K562 (cell line): ENCODE results near the gene NUP62. TPM values are rescaled to one million over a fixed set of nuclear protein-coding genes. Genes with fewer than 3 reads are reported as not detected.

Experiments
- BDP1 ChIP-seq: IDR thresholded peaks from 3 replicates; pipeline ENCODE4 v1.6.1; 2011; ENCODE audit not compliant: insufficient read length, insufficient read depth
- CEBPB ChIP-seq: fragments of 450-650 bp; IDR thresholded peaks from 2 replicates; pipeline ENCODE4 v1.6.1; 2016; ENCODE audit warnings: missing genetic modification characterization, missing compliant biosample characterization
- CHD4 ChIP-seq: fragments of 200-600 bp; sonication (generic); IDR thresholded peaks from 3 replicates; pipeline ENCODE4 v1.6.1; 2012; ENCODE audit warnings: low read depth, mild to moderate bottlenecking, mixed read lengths, low read length, inconsistent platforms; ENCODE audit not compliant: insufficient read depth, insufficient replicate concordance, poor library complexity, severe bottlenecking
- ESRRB ChIP-seq: fragments of 250-450 bp; sonication (Bioruptor Pico); IDR thresholded peaks from 2 replicates; pipeline ENCODE4 v1.5.0; 2020; ENCODE audit warnings: mild to moderate bottlenecking, moderate library complexity, borderline replicate concordance
- KAT8 ChIP-seq: fragments of 450-650 bp; IDR thresholded peaks from 2 replicates; pipeline ENCODE4 v1.6.1; 2016; ENCODE audit warnings: low read depth, mild to moderate bottlenecking
- KDM4B ChIP-seq, 2 experiments: fragments of 450-650 bp in 1 of 2; sonication (generic) in 1 of 2; IDR thresholded peaks; 2 replicates each; pipeline ENCODE4 v1.6.1; 2016 to 2017; ENCODE audit warnings: borderline replicate concordance in 2 of 2, antibody characterized with exemption in 1 of 2, low read depth in 1 of 2, mild to moderate bottlenecking in 1 of 2
- NR1H2 ChIP-seq: sonication (generic); formaldehyde crosslinking; IDR thresholded peaks from 2 replicates; pipeline ENCODE4 v1.4.0; 2020; ENCODE audit warnings: mild to moderate bottlenecking, missing genetic modification reagents
- NUFIP1 ChIP-seq: fragments of 450-650 bp; IDR thresholded peaks from 2 replicates; pipeline ENCODE4 v1.6.1; 2018; ENCODE audit not compliant: partially characterized antibody
- SPI1 ChIP-seq: IDR thresholded peaks from 2 replicates; pipeline ENCODE4 v1.6.1; 2011; ENCODE audit warnings: low read depth, low read length, control low read depth, borderline replicate concordance
- SRSF7 ChIP-seq: fragments of 200-400 bp; formaldehyde crosslinking; optimal IDR thresholded peaks from 2 replicates; pipeline ENCODE3; 2017; ENCODE audit warnings: mild to moderate bottlenecking, low read depth, low read length
- SUPT5H ChIP-seq: fragments of 450-650 bp; IDR thresholded peaks from 2 replicates; pipeline ENCODE4 v1.6.1; 2016
- TCF7L2 ChIP-seq: fragments of 150-350 bp; IDR thresholded peaks from 2 replicates; pipeline ENCODE4 v1.6.1; 2016; ENCODE audit warnings: low read depth, mild to moderate bottlenecking, low read length, moderate library complexity
- U2AF1 ChIP-seq: fragments of 200-400 bp; formaldehyde crosslinking; optimal IDR thresholded peaks from 2 replicates; pipeline ENCODE3; 2017; ENCODE audit warnings: mild to moderate bottlenecking, low read depth, low read length, moderate library complexity
- ZEB2 ChIP-seq: fragments of 450-650 bp; IDR thresholded peaks from 2 replicates; pipeline ENCODE4 v1.6.1; 2016
- ZNF143 ChIP-seq: sonication (generic); formaldehyde crosslinking; IDR thresholded peaks from 2 replicates; pipeline ENCODE4 v1.9.0; 2022; ENCODE audit warnings: mild to moderate bottlenecking, missing genetic modification reagents
- polyA plus RNA-seq, 8 experiments: library from polyadenylated mRNA; depleted of rRNA in 4 of 8; stranded (reverse) in 5 of 8; unstranded in 3 of 8; fragments of >200 nt; fragmentation: Nextera tagmentation in 2 of 8; fragmentation: Illumina TruSeq in 1 of 8; extraction: Ambion mirVana in 2 of 8; extraction: Trizol in 1 of 8; gene quantifications; 2 replicates each; pipeline versions ENCODE4 v1.2.1 to v1.2.3, GENCODE V29; 2011 to 2014; ENCODE audit warnings: inconsistent platforms in 1 of 8, missing spikeins in 1 of 8
- total RNA-seq, 7 experiments: library from RNA; depleted of rRNA in 6 of 7; stranded (reverse); fragments of >200 nt in 6 of 7; fragmentation: Illumina TruSeq in 2 of 7; extraction: Trizol in 2 of 7; gene quantifications; 2 replicates each; pipeline versions ENCODE4 v1.2.1 to v1.2.3, GENCODE V29; 2011 to 2021; ENCODE audit warnings: low replicate concordance in 1 of 7
- TF ChIP-seq, protein P1 (sequence below): sonication (generic); formaldehyde crosslinking; IDR thresholded peaks from 2 replicates; pipeline ENCODE4 v1.9.0; 2022; ENCODE audit warnings: mild to moderate bottlenecking, missing genetic modification reagents
- TF ChIP-seq, protein P2 (sequence below): IDR thresholded peaks from 3 replicates; pipeline ENCODE4 v1.6.1; 2011; ENCODE audit warnings: borderline replicate concordance, mild to moderate bottlenecking; ENCODE audit not compliant: insufficient read length, insufficient read depth
- TF ChIP-seq, protein P3 (sequence below): fragments of 450-650 bp; IDR thresholded peaks from 2 replicates; pipeline ENCODE4 v1.6.1; 2018; ENCODE audit warnings: mild to moderate bottlenecking, low read depth; ENCODE audit not compliant: partially characterized antibody

Gene NUP62
- total and polyA plus RNA-seq, 9 of the 15 experiments (the other 6 are each of a cell fraction or from before 2014, with no cell fraction given), result 16.9 to 109 (median 66.0) TPM

DNA sequence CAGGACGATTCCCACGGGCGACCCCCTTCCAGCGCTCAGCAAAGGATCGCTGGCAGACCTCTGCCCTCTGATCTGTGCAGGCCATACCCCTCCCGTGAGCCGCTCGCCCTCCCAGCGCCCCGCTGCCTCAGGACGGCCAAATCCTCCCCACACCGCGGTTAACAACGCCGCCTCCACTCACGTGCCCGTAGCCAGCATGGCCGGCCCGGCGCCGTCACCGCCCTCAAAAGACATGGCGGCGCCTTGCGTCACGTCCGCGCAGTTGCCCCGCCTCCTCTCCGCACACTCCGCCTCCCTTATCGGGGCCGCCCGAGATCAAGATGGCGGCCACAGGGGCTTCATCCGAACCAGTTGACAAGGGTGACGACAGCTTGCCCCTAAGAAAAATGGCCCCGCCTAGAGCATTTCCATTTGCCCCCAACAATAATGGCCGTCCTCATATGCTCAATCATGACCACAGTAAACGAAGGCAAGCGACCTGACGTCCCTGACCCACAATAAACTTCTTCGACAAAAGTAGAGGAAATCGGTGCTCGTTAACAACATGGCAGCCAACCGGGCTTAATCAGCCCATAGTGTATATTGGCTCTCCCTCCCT, 52.8 kb downstream of the NUP62 start (continued):
- TF ChIP-seq, protein P1, sequence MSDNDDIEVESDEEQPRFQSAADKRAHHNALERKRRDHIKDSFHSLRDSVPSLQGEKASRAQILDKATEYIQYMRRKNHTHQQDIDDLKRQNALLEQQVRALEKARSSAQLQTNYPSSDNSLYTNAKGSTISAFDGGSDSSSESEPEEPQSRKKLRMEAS (CRISPR knock-in tag), result peak; percentile 97
- TF ChIP-seq ZNF143 (CRISPR knock-in tag) (no peak), SUPT5H (peak; percentile 50), SPI1 (no peak), ZEB2 (no peak), KDM4B (IDR thresholded peaks at IDR 0.05; ENCODE audit: borderline replicate concordance in 2 of 2, low read depth in 1 of 2) (peak in 1 of 2 experiments; percentile 82; a peak in 2 of 4 replicates), KAT8 (no peak), TCF7L2 (no peak), NR1H2 (CRISPR knock-in tag) (no peak), BDP1 (no peak), U2AF1 (no peak), CEBPB (tag) (peak; percentile 82), ESRRB (CRISPR knock-in tag) (no peak), NUFIP1 (no peak), CHD4 (no peak), SRSF7 (no peak)
- TF ChIP-seq, protein P2, sequence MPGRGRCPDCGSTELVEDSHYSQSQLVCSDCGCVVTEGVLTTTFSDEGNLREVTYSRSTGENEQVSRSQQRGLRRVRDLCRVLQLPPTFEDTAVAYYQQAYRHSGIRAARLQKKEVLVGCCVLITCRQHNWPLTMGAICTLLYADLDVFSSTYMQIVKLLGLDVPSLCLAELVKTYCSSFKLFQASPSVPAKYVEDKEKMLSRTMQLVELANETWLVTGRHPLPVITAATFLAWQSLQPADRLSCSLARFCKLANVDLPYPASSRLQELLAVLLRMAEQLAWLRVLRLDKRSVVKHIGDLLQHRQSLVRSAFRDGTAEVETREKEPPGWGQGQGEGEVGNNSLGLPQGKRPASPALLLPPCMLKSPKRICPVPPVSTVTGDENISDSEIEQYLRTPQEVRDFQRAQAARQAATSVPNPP, result no peak
- TF ChIP-seq, protein P3, sequence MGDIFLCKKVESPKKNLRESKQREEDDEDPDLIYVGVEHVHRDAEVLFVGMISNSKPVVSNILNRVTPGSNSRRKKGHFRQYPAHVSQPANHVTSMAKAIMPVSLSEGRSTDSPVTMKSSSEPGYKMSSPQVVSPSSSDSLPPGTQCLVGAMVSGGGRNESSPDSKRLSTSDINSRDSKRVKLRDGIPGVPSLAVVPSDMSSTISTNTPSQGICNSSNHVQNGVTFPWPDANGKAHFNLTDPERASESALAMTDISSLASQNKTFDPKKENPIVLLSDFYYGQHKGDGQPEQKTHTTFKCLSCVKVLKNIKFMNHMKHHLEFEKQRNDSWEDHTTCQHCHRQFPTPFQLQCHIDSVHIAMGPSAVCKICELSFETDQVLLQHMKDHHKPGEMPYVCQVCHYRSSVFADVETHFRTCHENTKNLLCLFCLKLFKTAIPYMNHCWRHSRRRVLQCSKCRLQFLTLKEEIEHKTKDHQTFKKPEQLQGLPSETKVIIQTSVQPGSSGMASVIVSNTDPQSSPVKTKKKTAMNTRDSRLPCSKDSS, result no peak
